ENCODE measurements around the gene SPPL3.

Gene SPPL3

GRCh38 chr12:120874547-120875245, 29.5 kb downstream of the SPPL3 start:
- no peak for DNase-seq (ENCODE audit: low read depth in 2 of 2)

GRCh38 chr12:120873226-120873625, 30.9 kb downstream of the SPPL3 start:
- DNase-seq (ENCODE audit: low read depth in 2 of 2), result no peak

GRCh38 chr12:120872487-120872886, 31.7 kb downstream of the SPPL3 start:
- no peak for DNase-seq (ENCODE audit: low read depth in 2 of 2)

DNA sequence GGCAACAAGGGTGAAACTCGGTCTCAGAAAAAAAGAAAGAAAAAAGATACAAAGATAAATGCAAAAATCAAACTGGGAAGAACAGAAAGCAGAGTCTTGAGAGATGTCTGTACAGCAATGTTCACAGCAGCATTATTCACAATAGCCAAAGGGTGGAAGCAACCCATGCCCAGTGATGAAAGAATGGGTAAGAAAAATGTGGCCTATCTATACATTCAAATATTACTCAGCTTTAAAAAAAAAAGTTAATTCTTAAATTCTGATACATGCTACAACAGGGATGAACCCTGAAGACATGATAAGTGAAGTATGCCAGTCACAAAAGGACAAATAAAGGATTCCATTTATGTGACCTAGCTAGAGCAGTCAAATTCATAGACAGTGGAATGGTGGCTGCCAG, 33.7 kb downstream of the SPPL3 start:
- DNase-seq (ENCODE audit: low read depth in 2 of 2), result no peak

- DNase-seq (ENCODE audit: low read depth in 2 of 2), result no peak
Observed at GRCh38 chr12:120869376-120869775, 34.8 kb downstream of the SPPL3 start.

DNA sequence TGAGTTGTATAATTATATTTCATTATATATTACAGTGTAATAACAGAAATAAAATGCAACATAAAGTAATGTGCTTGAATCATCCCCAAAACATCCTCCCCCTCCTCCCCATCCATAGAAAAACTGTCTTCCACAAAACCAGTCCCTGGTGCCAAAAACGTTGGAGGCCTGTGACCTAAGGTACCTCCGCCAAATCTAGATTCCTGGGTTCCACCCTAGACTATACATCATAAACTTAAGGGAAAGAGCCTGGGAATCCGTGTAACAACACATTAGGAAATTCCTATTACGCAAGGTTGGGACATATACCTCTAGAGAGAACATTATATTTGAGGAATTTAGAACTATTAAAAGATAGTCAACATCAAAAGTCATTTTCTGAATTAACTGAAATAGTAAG, 38.0 kb downstream of the SPPL3 start:
- DNase-seq (ENCODE audit: low read depth in 2 of 2), result no peak

DNA sequence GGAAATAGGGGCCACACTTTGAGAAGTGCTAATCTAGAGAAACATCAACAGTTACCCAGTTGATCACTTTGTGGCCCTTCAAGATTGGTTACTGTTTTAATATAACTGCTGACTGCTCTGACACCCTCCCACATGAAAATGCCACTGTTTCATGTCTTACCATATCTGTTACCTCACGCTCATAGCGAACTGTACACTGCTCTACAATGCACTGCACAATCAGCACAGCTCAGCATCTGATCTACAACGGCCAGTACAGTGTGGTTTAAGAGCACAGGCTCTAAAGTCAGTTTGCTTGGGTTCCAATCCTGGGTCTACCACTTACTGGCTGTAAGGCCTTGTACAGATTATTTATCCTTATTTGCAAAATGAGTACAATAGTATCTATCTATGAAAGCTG, 39.1 kb downstream of the SPPL3 start:
- no peak for DNase-seq (ENCODE audit: low read depth in 2 of 2)

DNA sequence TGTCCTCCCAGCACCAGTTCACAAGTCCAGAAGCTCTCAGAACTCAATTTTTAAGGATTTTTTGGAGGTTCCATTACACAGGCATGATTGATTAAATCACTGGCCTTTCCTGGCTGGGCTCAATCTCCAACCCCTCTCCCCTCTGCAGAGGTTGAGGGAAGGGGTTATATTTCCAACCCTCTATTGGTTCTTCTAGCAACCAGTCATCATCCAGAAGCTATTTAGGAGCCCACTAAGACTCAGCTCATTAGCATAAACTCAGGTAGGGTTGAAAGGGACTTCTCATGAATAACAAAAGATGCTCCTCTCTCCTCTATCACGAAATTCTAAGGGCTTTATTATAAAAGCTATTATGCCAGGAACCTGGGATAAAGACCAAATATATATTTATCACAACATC, 41.5 kb downstream of the SPPL3 start:
- DNase-seq (ENCODE audit: low read depth in 2 of 2), result no peak

- DNase-seq (ENCODE audit: low read depth in 2 of 2), result no peak
Observed at GRCh38 chr12:120861074-120861795, 42.9 kb downstream of the SPPL3 start.

GRCh38 chr12:120858306-120859088, 45.7 kb downstream of the SPPL3 start:
- DNase-seq (ENCODE audit: low read depth in 2 of 2), result no peak

GRCh38 chr12:120856980-120857379, 47.2 kb downstream of the SPPL3 start:
- no peak for DNase-seq (ENCODE audit: low read depth in 2 of 2)

GRCh38 chr12:120855823-120856588, 48.2 kb downstream of the SPPL3 start:
- DNase-seq (ENCODE audit: low read depth in 2 of 2), result no peak

DNA sequence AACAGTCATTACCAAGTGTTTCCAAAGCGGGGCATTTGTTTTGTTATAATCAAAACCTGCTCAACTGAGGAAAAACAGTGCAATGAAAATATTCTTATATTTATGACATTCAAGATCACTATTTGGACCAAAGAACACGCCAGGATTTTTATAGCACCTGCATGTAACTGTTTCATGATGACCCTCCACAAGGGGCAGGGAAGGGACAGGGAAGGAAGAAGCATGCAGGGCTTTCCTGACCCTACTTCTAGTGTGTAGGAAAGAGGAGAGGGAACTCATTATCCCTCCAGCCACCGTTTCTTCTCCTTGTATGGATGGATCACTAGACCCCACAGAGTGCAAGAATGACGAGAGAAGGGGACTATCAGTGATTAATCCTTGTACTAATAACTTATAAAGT, 49.4 kb downstream of the SPPL3 start:
- DNase-seq (ENCODE audit: low read depth in 2 of 2), result no peak

DNA sequence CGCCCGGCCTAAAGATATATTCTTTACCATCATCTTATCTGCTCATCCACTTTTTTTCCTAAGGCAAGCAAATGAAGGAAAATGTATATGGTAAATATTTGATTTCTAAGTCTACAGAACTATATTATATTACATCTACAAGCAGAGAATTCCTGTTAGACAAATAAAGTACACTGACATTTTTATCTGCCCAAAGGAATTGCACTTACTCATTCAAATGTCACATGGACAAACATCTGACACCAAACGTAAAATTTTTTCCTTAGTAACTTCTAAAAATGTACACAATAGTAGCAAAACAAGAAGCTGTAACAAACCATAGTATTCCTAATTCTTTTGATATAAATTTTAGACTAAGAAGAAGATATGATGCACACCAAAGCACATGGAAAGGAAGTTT, 51.0 kb downstream of the SPPL3 start:
- no peak for DNase-seq (ENCODE audit: low read depth in 2 of 2)

GRCh38 chr12:120851944-120852343, 52.2 kb downstream of the SPPL3 start:
- DNase-seq (ENCODE audit: low read depth in 2 of 2), result no peak

GRCh38 chr12:120851444-120851843, 52.7 kb downstream of the SPPL3 start:
- DNase-seq (ENCODE audit: low read depth in 2 of 2), result no peak

DNA sequence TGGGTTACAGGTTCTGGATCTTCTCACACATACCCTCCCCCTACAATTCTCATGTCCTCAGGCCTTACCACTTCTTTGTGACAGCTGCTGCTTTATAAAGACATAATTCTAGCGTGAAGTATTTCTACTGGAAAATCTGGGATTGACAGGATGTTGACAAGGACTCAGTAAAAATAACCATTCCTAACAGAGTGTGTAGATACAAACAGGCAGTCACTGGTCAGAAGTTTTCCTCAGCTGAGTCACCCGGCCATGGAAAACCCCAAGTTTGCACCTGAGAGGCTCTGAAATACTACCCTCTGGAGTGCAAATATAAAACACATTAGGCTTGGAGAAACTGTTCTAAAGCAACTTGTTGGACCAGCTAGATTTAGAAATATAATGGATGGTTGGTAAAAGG, 54.4 kb downstream of the SPPL3 start:
- no peak for DNase-seq (ENCODE audit: low read depth in 2 of 2)

DNA sequence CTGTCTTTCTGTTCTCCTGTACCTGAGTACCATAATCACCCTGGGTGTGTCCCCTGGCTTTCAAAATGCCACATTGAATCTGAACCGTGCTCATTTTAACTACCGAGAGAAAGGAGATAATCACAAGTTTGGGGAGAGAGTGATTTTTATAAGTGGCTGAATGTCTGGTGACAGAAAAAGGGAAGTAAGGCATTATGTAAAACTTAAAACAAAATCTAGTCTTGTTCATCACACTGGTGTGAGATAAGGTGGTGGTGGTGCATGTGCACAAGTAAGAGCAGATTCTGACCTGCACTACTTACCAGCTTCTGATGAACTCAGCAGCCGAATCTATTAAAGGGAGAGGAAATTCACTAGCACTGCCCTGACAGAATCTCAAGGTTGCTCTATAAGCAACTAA, 56.3 kb downstream of the SPPL3 start:
- no peak for DNase-seq (ENCODE audit: low read depth in 2 of 2)

DNA sequence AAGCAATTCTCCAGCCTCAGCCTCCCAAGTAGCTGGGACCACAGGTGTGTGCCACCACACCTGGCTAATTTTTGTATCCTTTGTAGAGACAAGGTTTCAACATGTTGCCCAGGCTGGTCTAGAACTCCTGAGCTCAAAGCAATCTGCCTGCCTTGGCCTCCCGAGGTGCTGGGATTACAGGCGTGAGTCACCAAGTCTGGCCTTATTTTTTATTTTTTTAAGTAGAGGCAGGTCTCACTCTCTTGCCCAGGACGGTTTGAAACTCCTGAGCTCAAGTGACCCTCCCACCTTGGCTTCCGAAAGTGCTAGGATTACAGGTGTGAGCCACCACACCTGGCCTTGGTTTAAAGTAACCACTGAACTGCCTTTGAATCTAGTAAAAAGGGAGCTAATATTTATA, 56.8 kb downstream of the SPPL3 start:
- DNase-seq (ENCODE audit: low read depth in 2 of 2), result no peak

DNA sequence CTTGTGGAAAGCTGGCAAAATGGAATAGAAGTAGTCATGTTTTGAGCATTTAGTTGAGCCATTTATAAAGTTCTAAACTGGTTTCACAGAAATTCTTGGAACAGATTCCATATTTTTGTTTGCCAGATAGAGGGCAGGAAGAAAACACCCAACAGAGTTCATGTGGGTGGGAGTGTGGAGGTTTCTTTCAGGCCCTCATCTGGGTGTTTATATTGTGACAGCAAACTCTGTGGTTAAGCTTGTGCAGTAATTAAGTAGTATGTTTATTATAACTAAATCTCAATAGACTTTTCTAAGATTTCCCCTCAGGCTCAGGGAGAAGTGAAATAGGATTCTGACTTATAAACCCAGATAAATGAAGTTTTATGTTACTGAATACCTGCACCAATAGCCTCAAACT, 57.4 kb downstream of the SPPL3 start:
- DNase-seq (ENCODE audit: low read depth in 2 of 2), result no peak

DNA sequence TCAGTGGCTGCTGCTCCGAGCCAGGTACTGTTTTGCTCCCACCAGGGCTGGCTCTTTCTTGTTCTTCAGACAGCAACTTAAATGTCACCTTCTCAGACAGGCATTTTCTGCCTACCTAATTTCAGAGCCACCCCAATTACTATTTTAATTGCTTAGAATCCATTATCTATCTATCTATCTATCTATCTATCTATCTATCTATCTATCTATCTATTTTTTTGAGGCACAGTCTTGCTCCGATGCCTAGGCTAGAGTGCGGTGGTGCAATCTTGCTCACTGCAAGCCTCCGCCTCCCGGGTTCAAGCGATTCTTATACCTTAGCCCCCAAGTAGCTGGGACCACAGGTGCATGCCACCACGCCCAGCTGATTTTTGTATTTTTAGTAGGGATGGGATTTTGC, 58.5 kb downstream of the SPPL3 start:
- no peak for DNase-seq (ENCODE audit: low read depth in 2 of 2)

Measured in stimulated activated CD8-positive, alpha-beta memory T cell treated with anti-CD3 and anti-CD28 coated beads, Interleukin-7, amount 100 ng/mL, for 1 hour (primary cell).